ENCODE measurements around the gene MOB3A. TPM values are rescaled to one million over a fixed set of nuclear protein-coding genes. Genes with fewer than 3 reads are reported as not detected.
"Not testable (repeated sequence)": the region's sequence is repeated elsewhere in the genome, so short reads cannot be mapped to it uniquely, and the experiment has no call there.

The MOB3A gene
- total and polyA plus RNA-seq, 2 of the 13 experiments (the other 11 are each of a cell fraction or from before 2014, with no cell fraction given): 3.5 to 17.8 TPM

DNA sequence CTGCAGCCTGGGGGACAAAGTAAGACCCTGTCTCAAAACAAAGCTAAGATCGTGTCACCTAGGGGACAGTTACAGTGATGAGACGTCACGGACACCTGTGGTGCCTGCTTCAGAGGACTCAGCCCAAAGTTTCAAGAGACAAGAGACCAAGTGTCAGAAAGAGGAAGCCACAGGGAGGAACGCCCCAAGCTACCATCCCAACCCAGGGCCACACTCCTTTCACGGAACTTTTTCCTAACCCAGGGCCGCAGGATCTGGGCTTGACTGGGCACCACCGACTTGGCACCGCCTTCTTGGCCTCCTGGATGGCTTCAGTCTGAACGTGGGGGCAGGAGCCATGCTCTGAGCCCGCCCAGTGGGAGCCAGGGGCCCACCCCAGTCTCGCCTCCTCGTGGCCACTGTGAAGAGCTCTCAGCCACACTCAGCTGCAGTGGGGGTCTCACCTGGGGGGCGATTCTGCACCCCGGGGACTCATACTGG is 8.5 kb downstream of the MOB3A start (continued):
- TF ChIP-seq, protein P1, sequence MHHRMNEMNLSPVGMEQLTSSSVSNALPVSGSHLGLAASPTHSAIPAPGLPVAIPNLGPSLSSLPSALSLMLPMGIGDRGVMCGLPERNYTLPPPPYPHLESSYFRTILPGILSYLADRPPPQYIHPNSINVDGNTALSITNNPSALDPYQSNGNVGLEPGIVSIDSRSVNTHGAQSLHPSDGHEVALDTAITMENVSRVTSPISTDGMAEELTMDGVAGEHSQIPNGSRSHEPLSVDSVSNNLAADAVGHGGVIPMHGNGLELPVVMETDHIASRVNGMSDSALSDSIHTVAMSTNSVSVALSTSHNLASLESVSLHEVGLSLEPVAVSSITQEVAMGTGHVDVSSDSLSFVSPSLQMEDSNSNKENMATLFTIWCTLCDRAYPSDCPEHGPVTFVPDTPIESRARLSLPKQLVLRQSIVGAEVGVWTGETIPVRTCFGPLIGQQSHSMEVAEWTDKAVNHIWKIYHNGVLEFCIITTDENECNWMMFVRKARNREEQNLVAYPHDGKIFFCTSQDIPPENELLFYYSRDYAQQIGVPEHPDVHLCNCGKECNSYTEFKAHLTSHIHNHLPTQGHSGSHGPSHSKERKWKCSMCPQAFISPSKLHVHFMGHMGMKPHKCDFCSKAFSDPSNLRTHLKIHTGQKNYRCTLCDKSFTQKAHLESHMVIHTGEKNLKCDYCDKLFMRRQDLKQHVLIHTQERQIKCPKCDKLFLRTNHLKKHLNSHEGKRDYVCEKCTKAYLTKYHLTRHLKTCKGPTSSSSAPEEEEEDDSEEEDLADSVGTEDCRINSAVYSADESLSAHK (CRISPR knock-in tag; IDR thresholded peaks at IDR 0.05; ENCODE audit: borderline replicate concordance): no peak

DNA sequence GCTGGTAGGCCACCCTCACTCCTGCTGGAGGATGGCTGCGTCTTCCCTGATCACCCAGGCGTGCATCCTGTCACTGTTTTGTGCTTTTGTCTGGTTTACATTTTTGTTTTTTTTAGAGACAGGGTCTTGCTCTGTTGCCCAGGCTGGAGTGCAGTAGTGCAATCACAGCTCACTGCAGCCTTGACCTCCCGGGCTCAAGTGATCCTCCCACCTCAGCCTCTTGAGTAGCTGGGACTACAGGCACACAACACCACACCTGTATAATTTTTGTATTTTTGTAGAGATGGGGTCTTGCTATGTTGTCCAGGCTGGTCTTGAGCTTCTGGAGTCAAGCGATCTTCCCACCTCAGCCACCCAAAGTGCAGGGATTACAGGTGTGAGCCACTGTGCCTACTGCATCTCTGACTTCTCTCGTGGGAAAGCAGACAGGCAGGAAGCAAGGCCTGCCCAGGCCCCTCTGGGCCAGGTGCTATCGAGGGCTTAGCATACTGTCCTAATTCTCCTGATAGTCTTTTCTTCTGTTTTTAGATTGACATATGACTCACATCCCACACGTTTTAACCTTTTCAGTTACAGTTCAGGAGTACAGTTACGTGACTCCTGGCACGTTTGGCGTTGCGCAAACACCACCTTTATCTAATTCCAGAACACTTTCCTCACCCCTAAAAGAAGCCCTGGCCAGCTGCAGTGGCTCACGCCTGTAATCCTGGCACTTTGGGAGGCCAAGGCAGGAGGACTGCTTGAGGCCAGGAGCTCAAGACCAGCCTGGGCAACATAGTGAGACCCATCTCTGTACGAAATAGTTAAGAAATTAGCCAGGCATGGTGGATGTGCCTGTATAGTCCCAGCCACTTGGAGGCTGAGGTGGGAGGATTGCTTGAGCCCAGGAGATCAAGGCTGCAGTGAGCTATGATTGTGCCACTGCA is 9.2 kb downstream of the MOB3A start:
- POLR2A ChIA-PET: interaction anchor here (1.1 kb wide), 1 partner anchor 27 kb away, joined by 4 read pairs; no protein-coding TSS in a partner anchor
- in situ Hi-C loops (cut with HindIII; ENCODE audit: extremely low pct_ligation_motif_present, low pct_unique_long_range_greater_than_20kb); H4K20me1 ChIP-seq (ENCODE audit: insufficient read depth, low read length); intact Hi-C loops (cut with micrococcal nuclease; ENCODE audit: unreplicated experiment); H3K79me2 ChIP-seq (ENCODE audit: insufficient read depth, low read length); BruUV-seq (replicated peaks); H3K27me3 ChIP-seq (ENCODE audit: control insufficient read depth in 1 of 2, insufficient read depth in 2 of 2, low read length in 2 of 2); H3K4me3 ChIP-seq (replicated peaks in 1 of 3; ENCODE audit: insufficient read depth in 1 of 3, low read depth in 2 of 3, low read length in 3 of 3); CTCF ChIA-PET (ENCODE audit: low intra/inter-chr PET ratio, low total read pairs); H2AFZ ChIP-seq (ENCODE audit: low read length); H3K9ac ChIP-seq (ENCODE audit: insufficient read depth, low read depth, low read length); H3K36me3 ChIP-seq (replicated peaks in 1 of 2; ENCODE audit: control insufficient read depth in 1 of 2, insufficient read depth in 2 of 2, low read length in 2 of 2); H3K9me3 ChIP-seq (ENCODE audit: low read length): not testable (repeated sequence)
- Histone ChIP-seq H3K4me1 (ENCODE audit: insufficient read depth, low read length) (peaks cover 63% of the 10 kb centered on the region), H3K27ac (ENCODE audit: extremely low read length, insufficient read depth, low read length) (peak overlapping the region; percentile 70), H3K4me2 (ENCODE audit: low read depth, low read length) (peak overlapping the region; percentile 22; the same call in 1 of the 2 replicates)
- WGBS (ENCODE audit: low lambda C conversion rate): 27% methylated on average over 13 of the region's 13 CpGs
- FAIRE-seq: peak; percentile 85
- ATAC-seq: peak; percentile 79
- peak; percentile 88 for DNase-seq (ENCODE audit: low spot score)
- TF ChIP-seq MXI1 (IDR thresholded peaks at IDR 0.05; ENCODE audit: borderline replicate concordance, low read depth, low read length) (peak; percentile 67; the same call in 2 of the 3 replicates), ZC3H13 (CRISPR knock-in tag; IDR thresholded peaks at IDR 0.05) (0 out of 2 replicates have a peak, but pooled peaks have one; percentile 36), GLI4 (CRISPR knock-in tag; IDR thresholded peaks at IDR 0.05; ENCODE audit: borderline replicate concordance) (peak; percentile 73), SP5 (CRISPR knock-in tag; IDR thresholded peaks at IDR 0.05; ENCODE audit: borderline replicate concordance, low read depth) (peak; percentile 34; the same call in 1 of the 2 replicates), MED1 (CRISPR knock-in tag; IDR thresholded peaks at IDR 0.05) (peak; percentile 98), YEATS2 (CRISPR knock-in tag; IDR thresholded peaks at IDR 0.05; ENCODE audit: borderline replicate concordance) (peak; percentile 70; the same call in 1 of the 2 replicates), ZFP36L1 (CRISPR knock-in tag; IDR thresholded peaks at IDR 0.05) (0 out of 2 replicates have a peak, but pooled peaks have one; percentile 45), CEBPG (CRISPR knock-in tag; IDR thresholded peaks at IDR 0.05) (peak; percentile 99), ZNF605 (CRISPR knock-in tag; IDR thresholded peaks at IDR 0.05) (peak; percentile 46; the same call in 1 of the 2 replicates), ZNF558 (CRISPR knock-in tag; IDR thresholded peaks at IDR 0.05; ENCODE audit: borderline replicate concordance) (peak; percentile 69; the same call in 1 of the 2 replicates), ZNF567 (CRISPR knock-in tag; IDR thresholded peaks at IDR 0.05; ENCODE audit: borderline replicate concordance) (0 out of 2 replicates have a peak, but pooled peaks have one; percentile 24), HMG20A (CRISPR knock-in tag; IDR thresholded peaks at IDR 0.05; ENCODE audit: borderline replicate concordance) (peak; percentile 90), ZMAT3 (CRISPR knock-in tag; conservative IDR thresholded peaks at IDR 0.05) (peak; percentile 76), ZNF556 (CRISPR knock-in tag; IDR thresholded peaks at IDR 0.05; ENCODE audit: borderline replicate concordance) (peak; percentile 85)
- TF ChIP-seq, protein P2, sequence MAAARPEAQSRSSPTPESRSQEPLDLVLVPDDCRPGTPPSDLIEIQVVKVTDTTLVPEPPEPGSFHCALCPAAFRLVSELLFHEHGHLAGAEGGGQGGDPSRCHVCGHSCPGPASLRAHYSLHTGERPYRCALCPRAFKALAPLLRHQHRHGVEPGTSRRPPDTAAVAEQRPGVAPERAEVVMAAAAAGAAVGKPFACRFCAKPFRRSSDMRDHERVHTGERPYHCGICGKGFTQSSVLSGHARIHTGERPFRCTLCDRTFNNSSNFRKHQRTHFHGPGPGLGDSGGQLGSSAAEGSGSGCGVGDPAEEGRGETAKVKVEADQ (CRISPR knock-in tag; IDR thresholded peaks at IDR 0.05; ENCODE audit: borderline replicate concordance): peak; percentile 69; the same call in 1 of the 2 replicates
- TF ChIP-seq, protein P3, sequence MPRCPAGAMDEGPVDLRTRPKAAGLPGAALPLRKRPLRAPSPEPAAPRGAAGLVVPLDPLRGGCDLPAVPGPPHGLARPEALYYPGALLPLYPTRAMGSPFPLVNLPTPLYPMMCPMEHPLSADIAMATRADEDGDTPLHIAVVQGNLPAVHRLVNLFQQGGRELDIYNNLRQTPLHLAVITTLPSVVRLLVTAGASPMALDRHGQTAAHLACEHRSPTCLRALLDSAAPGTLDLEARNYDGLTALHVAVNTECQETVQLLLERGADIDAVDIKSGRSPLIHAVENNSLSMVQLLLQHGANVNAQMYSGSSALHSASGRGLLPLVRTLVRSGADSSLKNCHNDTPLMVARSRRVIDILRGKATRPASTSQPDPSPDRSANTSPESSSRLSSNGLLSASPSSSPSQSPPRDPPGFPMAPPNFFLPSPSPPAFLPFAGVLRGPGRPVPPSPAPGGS (CRISPR knock-in tag; IDR thresholded peaks at IDR 0.05): peak; percentile 78; the same call in 1 of the 2 replicates

Measured in HepG2 (cell line).